HG02852 (cell line): ENCODE results near the gene TPBGL.

Experiments
- ATAC-seq: cut with Tn5 transposase; IDR thresholded peaks from one replicate; pipeline ENCODE4 v1.9.1; 2021; ENCODE audit warnings: mild to moderate bottlenecking, moderate library complexity; ENCODE audit not compliant: unreplicated experiment

TPBGL gene

GRCh38 chr11:75289511-75289760 is 48.9 kb downstream of the TPBGL start:
- ATAC-seq = no peak

GRCh38 chr11:75289919-75290318 is 49.3 kb downstream of the TPBGL start:
- ATAC-seq = no peak

- no peak for ATAC-seq
Observed at GRCh38 chr11:75291741-75292140, 51.2 kb downstream of the TPBGL start.

GRCh38 chr11:75292943-75293342 is 52.4 kb downstream of the TPBGL start:
- ATAC-seq = no peak
